NCI-H69 (cell line): ENCODE measurements around the gene ASRGL1.

ENCODE experiments used
- DNase-seq: peaks from one replicate; lab custom pipeline; 2025; lab: John Stamatoyannopoulos, UW

The ASRGL1 gene

GRCh38 chr11:62393061-62393611 is 55.9 kb downstream of the ASRGL1 start:
- DNase-seq: peak; percentile 87

GRCh38 chr11:62393735-62394134 is 56.5 kb downstream of the ASRGL1 start:
- DNase-seq: peak; percentile 33

GRCh38 chr11:62394825-62395538 is 57.7 kb downstream of the ASRGL1 start:
- DNase-seq: peak; percentile 85

- DNase-seq: no peak
These were observed 58.8 kb downstream of the ASRGL1 start for GRCh38 chr11:62395885-62396551.

GRCh38 chr11:62398011-62398994 is 61.1 kb downstream of the ASRGL1 start:
- no peak for DNase-seq

GRCh38 chr11:62399172-62399877 is 62.1 kb downstream of the ASRGL1 start:
- DNase-seq: no peak

GRCh38 chr11:62399878-62400266 is 62.6 kb downstream of the ASRGL1 start:
- DNase-seq: no peak

GRCh38 chr11:62400281-62400680 is 63.0 kb downstream of the ASRGL1 start:
- no peak for DNase-seq

GRCh38 chr11:62400760-62401159 is 63.5 kb downstream of the ASRGL1 start:
- DNase-seq: no peak

GRCh38 chr11:62401356-62401755 is 64.1 kb downstream of the ASRGL1 start:
- no peak for DNase-seq

GRCh38 chr11:62401811-62402210 is 64.6 kb downstream of the ASRGL1 start:
- DNase-seq: no peak

- DNase-seq: no peak
These were observed 65.1 kb downstream of the ASRGL1 start for GRCh38 chr11:62402226-62402959.

GRCh38 chr11:62402960-62403730 is 65.9 kb downstream of the ASRGL1 start:
- no peak for DNase-seq

GRCh38 chr11:62404435-62404834 is 67.2 kb downstream of the ASRGL1 start:
- no peak for DNase-seq

- peak; percentile 38 for DNase-seq
These were observed 67.7 kb downstream of the ASRGL1 start for GRCh38 chr11:62404901-62405300.

GRCh38 chr11:62406034-62406433 is 68.8 kb downstream of the ASRGL1 start:
- DNase-seq: no peak

GRCh38 chr11:62409831-62410230 is 72.6 kb downstream of the ASRGL1 start:
- no peak for DNase-seq

- DNase-seq: no peak
These were observed 73.7 kb downstream of the ASRGL1 start for GRCh38 chr11:62410972-62411371.

GRCh38 chr11:62411524-62411923 is 74.3 kb downstream of the ASRGL1 start:
- DNase-seq: no peak
